Middle frontal gyrus (tissue), 1 donor: Measurements from ENCODE around the gene PCSK5.
"Not testable (repeated sequence)": the region's sequence is repeated elsewhere in the genome, so short reads cannot be mapped to it uniquely, and the experiment has no call there.

Source experiments
- DNase-seq: peaks from one replicate; pipeline ENCODE4 v3.0.0-alpha.2; 2015; ENCODE audit warnings: low spot score; ENCODE audit errors: extremely low spot score

Gene PCSK5

DNA sequence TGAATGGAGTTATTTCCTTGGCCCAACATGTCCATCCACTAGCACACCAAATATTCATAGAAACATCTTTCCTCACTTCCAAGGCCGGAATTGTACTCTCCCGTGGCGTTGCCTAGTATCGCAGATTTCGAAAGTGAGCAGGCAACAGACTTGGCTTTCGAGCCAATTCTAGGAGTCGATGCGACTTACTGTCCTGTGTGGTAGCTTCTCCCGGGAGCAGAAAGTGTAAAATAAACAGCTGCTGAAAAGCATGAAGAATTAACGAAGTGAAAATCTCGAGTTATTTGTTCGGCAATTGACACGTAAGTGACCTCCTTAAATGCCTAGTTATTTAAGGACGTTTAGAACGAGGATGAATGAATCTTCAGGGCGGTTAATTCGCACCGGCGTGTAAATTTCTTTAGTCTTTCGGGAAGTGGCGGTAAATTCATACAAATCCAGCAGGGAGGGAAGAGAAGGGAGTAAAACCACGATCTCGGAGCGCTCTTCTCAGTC, 449 bp upstream of the PCSK5 start:
- no peak for DNase-seq

DNA sequence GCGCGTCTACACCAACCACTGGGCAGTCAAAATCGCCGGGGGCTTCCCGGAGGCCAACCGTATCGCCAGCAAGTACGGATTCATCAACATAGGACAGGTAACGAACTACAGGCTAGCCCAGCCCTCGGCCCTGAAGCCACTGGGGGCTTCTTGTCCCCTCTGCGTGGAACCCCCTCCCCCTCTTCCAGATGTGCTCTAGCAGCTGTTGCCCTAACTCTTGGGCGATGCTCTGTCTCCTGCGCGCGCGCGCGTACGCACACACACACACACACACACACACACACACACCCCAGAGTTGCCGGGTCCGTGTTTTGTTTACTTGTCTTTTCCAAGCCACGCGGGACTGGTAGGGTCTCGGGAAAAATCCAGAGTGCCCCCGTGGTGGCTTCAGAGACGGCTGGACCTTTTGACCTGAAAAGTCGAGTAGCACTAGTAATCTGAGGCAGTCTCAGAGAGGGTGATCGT, 836 bp downstream of the PCSK5 start:
- DNase-seq, result no peak

DNA sequence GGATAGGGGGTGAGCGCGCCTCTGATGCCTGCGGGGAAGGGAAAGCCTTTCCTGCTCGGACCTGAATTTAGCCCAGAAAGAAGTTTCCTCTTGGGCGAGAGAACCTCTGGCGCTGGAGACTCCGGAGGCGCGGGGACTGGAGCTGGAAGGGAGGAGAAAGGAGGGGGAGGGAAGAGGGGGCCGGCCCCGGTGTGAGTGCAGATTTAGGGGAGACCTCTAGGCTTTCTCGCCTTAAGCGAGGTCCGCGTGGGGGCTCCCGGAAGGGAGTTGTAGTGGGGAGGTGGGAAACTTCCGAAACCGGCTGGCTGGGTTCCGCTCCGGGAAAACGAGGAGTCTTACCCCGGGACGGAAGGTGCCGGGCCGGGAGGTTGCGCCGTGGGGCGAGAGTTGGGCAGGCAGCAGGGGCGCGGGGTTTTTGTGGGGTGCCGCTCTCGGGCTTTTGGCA, 1.3 kb downstream of the PCSK5 start:
- no peak for DNase-seq

GRCh38 chr9:75892216-75892911, 1.9 kb downstream of the PCSK5 start:
- no peak for DNase-seq

- no peak for DNase-seq
Measured at GRCh38 chr9:75893106-75893505, 2.6 kb downstream of the PCSK5 start.

GRCh38 chr9:75894566-75894965, 4.1 kb downstream of the PCSK5 start:
- DNase-seq, result no peak

- DNase-seq, result no peak
Measured at GRCh38 chr9:75895112-75895511, 4.6 kb downstream of the PCSK5 start.

DNA sequence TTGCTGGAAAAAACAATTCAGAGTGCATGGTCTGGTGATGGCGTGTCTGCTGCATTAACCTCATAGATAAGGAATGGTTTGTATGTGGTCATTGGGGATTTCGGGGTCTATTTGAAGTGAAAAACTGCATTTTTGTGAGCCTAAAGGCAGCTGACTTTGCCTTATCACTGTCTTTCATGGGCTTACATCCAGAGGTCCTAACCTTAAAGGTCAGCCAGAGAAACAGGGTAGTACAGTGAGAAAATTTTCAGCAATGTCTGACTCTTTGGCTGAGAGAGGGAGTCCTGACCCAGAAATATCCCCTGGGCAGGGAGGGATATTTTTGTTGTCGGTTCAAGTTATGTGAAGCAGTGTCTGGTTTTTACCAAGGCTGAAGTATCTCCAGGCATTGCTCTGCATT, 5.7 kb downstream of the PCSK5 start:
- DNase-seq, result no peak

- not testable (repeated sequence) for DNase-seq
Measured at GRCh38 chr9:75900893-75901524, 10.5 kb downstream of the PCSK5 start.

DNA sequence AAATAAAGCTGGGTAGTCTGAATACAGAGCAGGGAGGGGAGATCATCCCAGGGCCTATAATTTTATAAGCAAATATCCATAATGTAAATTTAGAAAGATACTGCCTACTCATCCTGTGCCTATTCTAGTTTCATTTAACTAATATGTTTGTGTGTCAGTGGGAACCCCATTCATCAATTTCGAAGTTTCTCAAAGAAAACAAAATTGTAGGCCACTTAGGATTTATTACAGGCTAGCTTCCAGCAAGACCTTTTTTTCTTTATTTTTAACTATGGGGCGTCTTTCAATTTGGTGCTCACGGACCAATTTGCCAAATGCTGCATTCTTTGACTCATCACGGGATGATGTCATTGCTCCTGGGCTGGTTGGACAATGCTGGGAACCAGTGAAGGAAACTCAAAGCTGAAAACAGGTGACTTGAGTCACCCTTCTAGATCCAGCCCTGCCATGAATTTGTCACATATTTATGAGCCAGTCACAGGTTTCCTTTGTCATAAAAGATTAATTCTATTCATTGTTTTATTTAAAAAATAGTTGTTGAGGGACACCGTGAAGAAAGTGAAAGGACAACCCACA, 13.4 kb downstream of the PCSK5 start:
- no peak for DNase-seq

DNA sequence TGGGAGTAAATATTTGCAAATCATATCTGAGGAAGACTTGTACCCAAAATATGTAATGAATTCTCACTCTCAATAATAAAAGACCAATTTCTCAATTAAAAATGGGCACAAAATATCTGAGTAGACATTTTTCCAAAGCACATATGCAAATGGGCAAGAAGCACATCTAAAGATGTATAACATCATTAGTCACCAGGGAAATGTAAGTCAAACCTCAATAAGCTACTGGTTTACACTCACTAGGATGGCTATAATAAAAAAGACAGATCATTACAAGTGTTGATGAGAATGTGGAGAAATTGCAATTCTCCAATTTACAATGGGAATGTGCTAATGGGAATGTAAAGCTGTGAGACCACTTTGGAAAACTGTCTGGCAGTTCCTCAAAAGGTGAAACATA, 13.9 kb downstream of the PCSK5 start:
- DNase-seq, result no peak

DNA sequence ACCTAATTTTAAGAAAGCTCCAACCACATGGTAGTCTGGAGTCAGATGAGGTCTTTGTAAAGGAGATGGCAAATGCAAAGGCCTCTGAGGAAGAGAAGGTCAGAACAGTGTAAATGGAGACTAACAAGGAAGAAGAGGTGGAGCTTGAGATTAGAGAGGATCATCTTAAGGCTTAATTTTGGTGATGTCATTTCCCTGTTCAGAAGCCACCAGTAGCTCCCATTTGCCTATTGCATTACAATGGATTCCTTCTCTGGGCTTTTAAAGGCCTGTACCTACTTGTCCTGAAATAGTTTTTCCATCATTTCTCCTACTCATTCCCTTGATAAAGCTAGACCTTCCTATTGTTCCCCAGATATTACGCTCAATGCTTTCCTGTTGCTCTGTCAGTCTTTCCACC, 16.1 kb downstream of the PCSK5 start:
- no peak for DNase-seq

DNA sequence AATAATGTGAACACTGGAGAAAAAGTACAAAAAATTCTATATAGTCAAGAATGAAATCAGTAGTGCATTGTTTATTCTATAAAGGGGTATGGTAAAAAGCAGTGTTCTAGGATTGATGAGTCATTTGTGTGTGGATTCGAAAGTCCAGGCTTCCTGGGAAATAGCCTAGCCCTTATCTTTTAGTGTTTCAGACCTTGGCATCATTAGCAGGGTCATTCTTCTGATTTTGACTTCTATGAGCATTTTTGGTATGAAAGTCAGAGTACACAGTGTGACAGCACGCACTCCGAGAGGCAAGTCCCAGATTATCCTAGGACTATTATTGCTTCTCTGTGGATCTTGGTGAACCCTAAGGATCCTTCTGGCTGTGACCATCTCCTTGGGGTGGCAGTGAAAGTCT, 16.9 kb downstream of the PCSK5 start:
- DNase-seq, result no peak

DNA sequence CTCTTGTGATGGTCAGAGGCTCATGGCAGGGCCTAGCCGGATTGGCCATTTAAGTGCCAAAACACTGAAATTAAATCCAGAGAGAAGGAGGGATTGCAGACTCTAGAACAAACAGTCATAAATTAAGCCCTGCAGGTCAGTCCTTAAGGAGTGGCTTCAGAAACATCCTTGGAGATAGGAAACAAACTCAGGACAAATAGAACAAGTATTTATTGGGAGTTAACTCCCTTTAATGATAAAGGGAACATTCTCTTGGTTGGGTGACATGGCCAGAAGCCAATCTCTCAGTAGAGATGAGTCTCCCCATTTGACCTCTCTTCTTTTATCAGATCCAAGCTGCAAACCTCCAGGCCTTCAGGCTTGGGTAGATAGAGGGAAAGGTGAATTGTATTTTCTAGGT, 17.4 kb downstream of the PCSK5 start:
- DNase-seq, result no peak

DNA sequence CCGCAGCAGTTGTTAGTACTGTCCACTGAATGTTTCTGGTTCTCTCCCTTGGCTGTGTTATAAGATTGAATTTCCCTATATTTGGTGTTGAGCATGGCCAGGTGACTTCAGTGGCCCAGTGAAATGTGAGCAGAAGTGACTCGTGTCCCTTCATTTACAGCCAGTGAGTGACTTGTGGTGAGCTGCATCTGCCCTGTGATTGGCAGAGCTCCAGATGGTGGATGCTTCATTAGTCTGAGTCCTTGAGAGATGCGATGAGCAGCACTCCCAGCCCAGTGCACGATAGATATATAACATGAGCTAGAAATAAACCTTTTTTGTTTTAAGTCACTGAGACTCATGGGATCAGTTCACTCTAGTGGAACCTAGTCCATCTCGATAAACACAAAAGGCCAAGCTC, 19.3 kb downstream of the PCSK5 start:
- DNase-seq, result no peak

- DNase-seq, result no peak
Measured at GRCh38 chr9:75910731-75911130, 20.3 kb downstream of the PCSK5 start.

- no peak for DNase-seq
Measured at GRCh38 chr9:75911390-75911789, 20.9 kb downstream of the PCSK5 start.

DNA sequence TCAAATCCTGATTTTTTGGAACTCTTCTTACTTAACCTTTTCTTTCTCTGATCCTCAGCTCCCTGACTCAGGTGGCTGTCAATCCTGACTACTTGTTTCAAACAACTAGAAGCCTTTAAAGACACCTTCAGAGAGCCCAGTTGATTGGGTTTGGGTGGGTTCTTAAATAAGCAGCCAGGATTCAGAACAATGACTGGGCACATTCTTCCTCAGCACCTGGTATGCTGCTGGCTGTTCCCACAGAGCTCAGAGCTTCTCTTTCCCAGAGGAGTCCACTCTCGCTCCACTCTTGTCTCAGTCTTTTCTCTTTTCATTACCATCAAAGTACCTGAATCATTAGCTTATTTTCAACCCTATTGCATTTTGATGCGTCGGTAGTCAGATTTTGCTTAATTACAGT, 22.5 kb downstream of the PCSK5 start:
- no peak for DNase-seq

DNA sequence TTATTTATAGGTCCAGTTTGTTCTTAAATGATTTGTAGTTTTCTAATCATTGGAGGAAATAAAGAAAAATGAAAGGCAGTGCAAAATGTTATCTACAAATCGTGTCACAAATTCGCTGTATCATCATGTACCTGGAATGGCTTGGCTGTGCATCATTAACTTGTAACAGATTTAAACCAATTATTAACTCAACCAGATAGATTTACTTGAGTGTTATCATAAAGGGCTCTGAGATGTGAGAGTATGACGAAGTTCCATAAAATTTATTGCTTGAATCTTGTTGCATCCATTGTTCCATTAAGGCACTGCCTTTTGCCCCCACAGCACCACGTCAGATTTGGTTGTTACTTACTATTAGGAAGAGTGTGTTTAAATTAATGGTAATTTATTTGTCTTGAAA, 23.5 kb downstream of the PCSK5 start:
- DNase-seq, result no peak

DNA sequence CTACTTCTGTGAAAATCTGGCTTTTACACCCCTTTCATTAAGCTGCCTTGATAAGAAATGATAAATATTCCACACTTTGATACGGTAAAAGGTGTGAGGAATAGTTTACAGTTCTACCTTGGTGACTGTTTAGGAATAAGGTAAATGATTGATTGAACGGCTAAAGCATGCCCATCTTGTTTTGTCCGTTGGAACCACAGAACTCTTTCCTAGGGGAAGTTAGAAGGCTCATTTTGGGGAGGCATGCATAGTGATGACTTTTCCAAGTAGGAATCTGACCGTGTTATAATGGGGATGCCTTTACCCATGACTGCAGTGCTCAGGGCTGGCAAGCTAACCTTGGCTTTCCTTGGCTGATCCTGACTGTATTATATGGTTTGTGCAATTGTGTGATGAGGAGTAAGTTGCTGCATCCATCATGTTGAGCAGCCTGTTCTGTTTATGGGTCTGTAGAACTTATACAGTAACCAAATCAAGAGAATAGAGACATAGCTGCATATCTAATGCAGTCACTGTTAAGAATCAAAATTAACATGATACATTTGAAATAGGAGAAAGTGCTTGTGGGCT, 24.5 kb downstream of the PCSK5 start:
- DNase-seq, result no peak

DNA sequence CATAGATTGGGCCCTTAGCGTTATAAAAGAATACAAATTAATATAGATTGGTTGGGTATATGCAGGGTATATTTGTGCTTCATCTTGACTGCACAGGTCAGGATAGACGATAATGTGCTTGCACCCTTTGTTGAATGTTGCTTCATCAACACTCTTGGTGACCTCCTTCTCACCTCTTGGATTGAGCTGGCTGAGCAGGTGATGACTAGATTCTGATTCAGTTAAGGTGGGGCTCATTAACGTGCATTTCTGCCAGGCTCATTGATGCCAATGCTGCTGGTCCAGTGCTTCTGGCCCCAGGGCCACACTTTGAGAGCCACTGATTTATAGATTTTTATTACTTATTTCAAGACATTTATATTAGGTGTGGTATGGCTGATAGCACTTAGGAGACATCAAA, 27.7 kb downstream of the PCSK5 start:
- no peak for DNase-seq

DNA sequence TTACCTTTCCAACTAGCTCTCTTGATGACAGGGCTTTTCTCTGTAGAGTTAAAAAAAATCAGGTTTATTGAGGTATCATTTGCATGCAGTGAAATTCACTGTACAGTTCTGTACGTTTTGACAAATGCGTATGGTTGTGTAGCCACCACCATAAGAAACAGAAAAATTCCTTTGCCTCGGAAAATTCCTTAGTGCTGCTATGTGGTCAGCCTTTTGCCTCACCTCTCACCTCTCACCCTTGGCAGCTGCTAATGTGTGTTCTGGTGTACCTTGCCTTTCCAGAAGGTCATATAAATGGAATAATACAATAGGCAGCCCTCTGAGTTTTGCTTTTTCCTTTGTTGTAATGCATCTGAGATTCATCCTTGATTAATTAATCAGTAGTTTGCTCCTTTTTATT, 28.4 kb downstream of the PCSK5 start:
- DNase-seq, result no peak
